GM19099 (cell line): ENCODE measurements around the gene SPPL2C.

Source experiments
- POLR2A ChIP-seq: IDR thresholded peaks from 3 replicates; pipeline ENCODE4 v1.6.1; 2011; ENCODE audit warnings: low read depth; ENCODE audit not compliant: insufficient read length; ENCODE audit errors: extremely low read depth

SPPL2C gene, protein sequence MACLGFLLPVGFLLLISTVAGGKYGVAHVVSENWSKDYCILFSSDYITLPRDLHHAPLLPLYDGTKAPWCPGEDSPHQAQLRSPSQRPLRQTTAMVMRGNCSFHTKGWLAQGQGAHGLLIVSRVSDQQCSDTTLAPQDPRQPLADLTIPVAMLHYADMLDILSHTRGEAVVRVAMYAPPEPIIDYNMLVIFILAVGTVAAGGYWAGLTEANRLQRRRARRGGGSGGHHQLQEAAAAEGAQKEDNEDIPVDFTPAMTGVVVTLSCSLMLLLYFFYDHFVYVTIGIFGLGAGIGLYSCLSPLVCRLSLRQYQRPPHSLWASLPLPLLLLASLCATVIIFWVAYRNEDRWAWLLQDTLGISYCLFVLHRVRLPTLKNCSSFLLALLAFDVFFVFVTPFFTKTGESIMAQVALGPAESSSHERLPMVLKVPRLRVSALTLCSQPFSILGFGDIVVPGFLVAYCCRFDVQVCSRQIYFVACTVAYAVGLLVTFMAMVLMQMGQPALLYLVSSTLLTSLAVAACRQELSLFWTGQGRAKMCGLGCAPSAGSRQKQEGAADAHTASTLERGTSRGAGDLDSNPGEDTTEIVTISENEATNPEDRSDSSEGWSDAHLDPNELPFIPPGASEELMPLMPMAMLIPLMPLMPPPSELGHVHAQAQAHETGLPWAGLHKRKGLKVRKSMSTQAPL

DNA sequence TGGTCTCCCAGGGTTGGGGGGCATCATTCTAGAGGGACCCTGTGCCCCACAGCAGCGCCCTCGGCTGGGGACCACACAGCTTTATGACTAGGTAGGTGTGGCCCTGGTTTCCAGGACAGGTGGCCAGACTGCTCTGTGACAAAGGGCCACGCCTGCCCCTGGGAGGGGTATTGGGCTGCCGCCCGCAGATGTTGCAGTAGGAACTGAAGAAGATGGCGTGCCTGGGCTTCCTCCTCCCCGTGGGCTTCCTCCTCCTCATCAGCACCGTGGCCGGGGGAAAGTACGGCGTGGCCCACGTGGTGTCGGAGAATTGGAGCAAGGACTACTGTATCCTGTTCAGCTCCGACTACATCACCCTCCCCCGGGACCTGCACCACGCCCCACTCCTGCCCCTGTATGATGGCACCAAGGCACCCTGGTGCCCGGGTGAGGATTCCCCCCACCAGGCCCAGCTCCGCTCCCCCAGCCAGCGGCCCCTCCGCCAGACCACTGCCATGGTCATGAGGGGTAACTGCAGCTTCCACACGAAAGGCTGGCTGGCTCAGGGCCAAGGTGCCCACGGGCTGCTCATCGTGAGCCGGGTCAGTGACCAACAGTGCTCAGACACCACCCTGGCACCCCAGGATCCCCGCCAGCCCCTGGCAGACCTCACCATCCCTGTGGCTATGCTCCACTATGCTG, at the start of gene SPPL2C:
Gene SPPL2C (plus strand): TSS at position 187 of the 681 bp plus-strand sequence. CDS start 26 bp downstream, at position 213.
- TF ChIP-seq POLR2A = no peak

DNA sequence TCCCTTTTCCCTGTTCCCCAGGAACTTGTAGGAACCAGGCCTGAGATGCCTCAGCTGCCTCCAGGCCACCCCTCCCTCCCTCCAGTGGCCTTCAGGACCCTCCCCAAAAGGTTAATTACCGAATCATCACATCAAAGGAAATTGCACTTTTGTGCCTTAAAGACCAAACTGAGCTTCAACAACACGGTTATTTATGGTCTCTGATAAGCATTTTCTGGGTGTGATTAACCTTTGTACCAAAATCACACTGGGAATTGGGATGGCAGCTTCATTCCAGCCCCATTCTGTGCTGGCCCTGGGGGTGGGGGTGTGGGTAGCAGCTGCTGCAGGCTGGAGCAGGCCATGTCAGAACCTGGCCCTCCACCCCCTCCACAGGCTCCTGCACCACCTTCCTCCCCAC, 43.9 kb upstream of the SPPL2C start:
- no peak for TF ChIP-seq POLR2A

DNA sequence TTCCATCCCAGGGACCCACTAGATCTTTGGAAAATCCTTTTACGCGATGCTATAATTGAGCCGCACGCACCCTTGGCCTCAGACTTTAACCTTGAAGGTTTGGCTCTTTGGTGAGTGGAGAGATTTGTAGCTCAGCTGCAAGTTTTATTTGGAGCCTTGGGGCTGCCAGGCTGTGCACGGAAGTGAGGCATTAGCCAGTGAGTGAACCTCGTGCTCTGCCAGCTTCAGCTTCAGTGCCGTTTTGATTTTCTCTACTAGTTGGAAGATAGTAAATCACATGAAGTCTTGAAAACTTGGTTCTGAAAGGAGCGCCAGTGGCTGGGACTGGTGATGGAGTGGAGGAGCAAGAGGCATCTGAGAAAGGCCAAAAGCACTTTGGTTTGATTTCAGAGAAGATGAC, 43.3 kb upstream of the SPPL2C start:
- TF ChIP-seq POLR2A = no peak

- TF ChIP-seq POLR2A = no peak
Measured at GRCh38 chr17:45808845-45809244, 35.8 kb upstream of the SPPL2C start.

GRCh38 chr17:45809499-45809898, 35.2 kb upstream of the SPPL2C start:
- no peak for TF ChIP-seq POLR2A

DNA sequence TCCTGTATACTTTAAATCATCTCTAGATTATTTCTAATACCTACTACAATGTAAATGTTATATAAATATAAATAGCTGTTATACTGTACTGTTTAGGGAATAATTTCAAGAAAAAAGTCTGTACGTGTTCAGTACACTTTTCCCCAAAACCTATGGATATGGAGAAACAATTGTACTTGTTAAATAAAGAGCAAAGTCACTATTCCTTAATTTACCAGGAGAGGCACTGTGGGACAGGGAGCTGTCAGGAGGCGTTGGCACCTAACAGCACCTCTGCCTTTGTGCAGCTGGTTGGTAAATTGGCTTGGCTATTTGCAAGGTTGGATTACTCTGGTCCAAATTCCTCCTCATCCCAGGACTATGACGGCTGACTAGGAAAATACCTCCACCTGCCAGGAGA, 32.6 kb upstream of the SPPL2C start:
- TF ChIP-seq POLR2A = no peak

GRCh38 chr17:45813048-45813725, 31.5 kb upstream of the SPPL2C start:
- no peak for TF ChIP-seq POLR2A

GRCh38 chr17:45814622-45815606, 29.8 kb upstream of the SPPL2C start:
- TF ChIP-seq POLR2A = no peak

GRCh38 chr17:45815752-45816151, 28.9 kb upstream of the SPPL2C start:
- no peak for TF ChIP-seq POLR2A

DNA sequence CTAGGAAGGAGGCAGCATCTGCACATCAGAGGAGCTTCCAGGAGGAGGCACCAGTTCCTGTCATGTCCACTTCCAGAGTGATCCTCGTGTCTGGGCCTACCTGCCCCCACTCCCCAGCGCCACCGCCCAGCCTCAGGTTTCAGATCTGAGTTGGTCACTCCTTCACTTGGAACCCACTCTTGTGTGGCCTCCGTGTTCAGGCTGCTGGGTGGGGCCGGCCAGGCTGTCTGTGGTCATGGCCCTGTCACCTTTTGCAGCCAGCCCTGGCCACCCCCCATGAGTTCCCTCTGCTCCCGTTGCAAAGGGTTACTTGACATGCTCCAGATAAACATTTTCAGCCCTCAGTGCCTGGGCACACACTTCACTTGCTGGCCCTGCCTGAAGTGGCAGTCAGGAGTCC, 26.6 kb upstream of the SPPL2C start:
- TF ChIP-seq POLR2A = no peak

GRCh38 chr17:45818699-45819098, 26.0 kb upstream of the SPPL2C start:
- TF ChIP-seq POLR2A = no peak

DNA sequence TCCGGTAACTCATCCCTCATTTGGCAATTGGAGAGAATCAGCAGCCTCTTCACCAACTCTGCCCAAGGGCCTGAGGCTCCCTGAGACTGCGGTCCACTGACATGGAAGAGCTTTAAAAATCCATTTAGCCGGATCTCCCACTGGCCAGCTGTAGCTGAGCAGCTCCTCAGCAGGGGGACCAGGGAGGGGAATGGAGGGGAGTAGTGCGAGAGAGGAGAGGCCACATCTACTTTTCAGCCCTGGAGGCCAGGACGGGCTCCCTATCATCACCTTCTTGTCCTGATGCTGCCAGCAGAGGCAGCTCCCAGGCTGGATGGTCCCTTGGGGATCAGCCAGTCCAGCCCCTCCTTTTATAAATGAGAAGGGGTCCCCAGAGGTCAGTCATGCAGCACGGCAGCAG, 25.0 kb upstream of the SPPL2C start:
- TF ChIP-seq POLR2A = no peak

GRCh38 chr17:45820052-45820780, 24.5 kb upstream of the SPPL2C start:
- no peak for TF ChIP-seq POLR2A
